ENCODE data around the gene MIAT.

The MIAT gene

DNA sequence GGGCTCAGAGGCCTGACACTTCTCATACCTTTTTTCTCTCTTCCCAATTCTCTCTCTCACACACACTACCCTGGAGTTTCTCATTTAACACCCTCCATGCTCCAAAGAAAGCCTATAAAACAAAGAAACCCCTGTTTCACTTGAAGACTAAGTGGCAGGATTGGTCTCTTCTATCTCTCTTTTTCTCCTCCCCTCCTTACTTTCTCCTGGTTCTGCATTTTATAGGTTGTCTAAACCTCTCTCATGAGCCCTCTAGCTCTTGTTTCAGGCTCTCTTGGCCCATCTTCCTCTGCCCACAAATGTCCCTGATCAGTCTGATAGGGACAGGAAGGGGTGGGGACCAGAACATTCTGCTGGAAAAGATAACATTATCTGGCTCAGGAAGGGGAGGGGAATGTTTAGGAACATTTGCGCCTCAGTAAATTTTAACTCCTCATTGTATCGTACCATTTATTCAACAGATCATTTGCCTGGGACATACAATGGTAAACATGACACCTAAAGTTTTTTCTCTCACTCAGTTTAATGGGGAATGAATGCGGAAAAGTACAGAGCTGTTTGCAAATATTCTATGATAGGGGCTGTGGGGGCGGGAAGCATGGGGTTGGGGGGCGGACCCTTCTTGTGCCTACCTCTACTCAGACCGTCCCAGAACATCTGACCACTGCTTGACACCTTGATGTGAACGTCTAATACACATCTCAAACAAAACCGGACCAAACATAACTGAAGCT lies 24.8 kb upstream of the MIAT start:
- DNase-seq: no peak

GRCh38 chr22:26634189-26634588 lies 23.2 kb upstream of the MIAT start:
- no peak for DNase-seq

DNA sequence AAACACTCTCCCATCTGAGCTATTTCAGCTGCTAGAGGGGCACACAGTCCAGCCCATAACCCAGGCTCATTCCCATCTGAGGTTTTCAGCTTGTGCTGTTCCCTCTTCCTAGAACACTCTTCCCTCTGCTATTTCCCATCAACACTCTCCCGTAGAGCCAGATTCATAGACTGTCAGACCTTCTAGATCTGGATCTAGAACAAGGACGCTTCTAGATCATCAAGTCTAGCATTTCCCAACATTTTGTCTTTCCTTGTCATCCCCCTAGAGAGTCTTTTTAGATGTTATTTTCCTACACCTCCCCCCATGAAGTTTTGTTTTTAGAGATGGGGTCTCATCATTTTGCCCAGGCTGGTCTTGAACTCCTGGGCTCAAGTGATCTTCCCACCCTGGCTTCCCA lies 22.3 kb upstream of the MIAT start:
- DNase-seq: no peak

GRCh38 chr22:26636296-26636695 lies 21.1 kb upstream of the MIAT start:
- DNase-seq: no peak

DNA sequence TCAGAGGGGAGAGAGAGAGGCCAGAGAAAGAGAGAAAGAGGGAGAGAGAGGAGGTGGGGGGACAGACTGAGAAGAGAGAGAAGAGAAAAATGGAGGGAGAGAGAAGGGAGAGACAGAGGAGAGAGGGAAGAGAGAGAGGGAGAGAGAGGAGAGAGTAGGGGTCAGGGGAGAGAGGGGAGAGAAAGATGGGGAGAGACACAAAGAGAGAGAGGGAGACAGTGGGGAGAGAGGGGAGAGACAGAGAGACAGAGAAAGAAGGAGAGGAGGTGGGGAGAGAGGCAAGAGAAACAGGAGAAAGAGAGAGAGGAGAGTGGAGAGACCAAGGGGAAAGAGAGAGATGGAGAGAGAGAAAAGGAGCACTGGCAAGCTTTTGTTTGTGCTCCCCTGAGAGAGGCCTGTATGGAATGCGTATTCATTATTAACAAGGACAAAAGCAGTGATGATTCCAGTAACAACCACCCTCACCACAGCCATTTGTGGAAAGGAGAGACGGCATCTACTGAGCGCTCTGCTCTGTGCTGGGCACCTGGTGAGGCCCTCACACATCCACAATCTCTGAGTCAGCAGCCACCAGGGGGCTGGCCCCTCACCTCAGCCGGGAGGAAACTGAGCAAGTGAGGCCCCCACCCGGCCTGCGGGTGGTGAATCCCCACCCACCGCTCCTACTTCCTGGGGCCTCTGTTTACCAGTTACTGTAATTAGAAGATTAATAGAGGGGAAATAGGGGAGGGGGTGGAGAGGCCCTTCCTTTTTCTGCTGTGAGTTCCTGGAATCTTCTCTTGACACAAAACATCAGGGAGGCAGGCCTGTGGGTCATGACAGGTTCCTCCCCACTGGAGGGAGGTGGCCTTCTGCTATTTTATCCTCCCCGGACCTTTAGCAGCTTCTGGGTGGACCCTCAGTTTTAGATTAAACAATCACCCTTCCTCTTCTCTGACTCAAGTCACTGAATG lies 14.6 kb upstream of the MIAT start:
- peak; percentile 90 for DNase-seq

DNA sequence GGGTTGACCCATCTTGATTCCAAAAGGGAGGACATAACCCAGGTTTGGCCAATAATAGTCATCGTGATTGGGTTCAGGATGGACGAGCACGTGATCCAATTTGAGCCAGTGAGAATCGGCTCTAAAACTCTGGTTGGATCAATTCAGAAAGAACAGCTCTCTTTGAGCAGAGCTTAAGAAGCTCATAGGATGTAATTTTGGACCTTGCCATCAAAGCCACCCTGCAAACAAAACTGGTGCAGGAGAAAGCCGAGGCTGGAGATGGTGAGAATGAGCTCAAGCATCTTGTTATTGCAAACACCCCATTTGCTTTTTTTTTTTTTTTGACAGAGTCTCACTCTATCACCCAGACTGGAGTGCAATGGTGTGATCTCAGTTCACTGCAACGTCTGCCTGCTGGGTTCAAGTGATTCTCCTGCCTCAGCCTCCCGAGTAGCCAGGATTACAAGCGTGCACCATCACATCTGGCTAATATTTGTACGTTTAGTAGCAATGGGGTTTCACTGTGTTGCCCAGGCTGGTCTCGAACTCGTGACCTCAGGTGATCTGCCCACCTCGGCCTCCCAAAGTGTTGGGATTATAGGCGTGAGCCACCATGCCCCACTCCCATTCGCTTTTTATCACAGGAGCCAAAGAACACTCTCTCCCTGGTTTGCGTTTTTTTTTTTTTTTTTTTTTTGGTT lies 13.8 kb upstream of the MIAT start:
- peak; percentile 53 for DNase-seq

DNA sequence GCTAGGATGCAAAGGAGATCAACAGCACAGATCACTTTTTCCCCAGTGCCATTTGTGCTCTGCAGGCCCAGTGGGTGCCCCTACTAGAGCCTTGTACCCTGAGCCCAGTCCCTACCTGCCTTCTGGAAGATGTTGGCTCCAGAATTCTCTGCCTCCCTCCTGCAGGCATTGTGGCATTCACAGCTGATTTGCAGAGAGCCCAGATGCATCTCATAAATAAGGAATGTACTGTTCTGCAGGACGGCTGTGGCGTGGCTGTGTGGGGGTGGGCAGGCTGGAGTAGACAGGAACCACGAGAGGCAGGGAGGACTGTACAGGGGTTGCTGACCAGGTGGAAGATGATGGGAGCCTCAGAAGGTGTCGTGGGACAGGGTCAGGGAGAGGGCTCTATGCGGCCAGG lies 11.2 kb upstream of the MIAT start:
- no peak for DNase-seq

DNA sequence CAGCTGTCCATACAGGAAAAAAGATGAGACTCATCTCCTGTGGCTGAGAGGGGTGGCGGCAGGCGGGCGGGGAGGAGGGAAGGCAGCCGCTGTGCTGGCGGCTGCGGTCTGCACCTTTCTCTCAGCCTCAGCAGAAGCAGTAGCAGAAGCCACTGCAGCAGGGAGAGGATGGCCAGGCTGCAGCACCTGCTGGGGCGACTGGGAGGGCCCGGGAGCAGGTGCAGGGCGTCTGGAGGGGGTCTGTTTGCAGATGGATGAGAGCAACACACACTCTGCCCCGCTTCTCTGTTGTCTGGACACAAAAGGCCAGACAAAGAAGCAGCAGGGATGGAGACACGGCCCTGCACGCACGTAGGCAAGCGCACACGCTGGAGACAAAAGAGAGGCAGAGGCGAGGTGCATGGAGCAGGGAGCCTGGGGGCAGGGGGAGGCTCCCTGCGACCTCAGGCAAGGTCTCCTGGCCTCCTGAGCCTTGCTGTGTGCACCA lies 9.3 kb upstream of the MIAT start:
- peak; percentile 52 for DNase-seq

DNA sequence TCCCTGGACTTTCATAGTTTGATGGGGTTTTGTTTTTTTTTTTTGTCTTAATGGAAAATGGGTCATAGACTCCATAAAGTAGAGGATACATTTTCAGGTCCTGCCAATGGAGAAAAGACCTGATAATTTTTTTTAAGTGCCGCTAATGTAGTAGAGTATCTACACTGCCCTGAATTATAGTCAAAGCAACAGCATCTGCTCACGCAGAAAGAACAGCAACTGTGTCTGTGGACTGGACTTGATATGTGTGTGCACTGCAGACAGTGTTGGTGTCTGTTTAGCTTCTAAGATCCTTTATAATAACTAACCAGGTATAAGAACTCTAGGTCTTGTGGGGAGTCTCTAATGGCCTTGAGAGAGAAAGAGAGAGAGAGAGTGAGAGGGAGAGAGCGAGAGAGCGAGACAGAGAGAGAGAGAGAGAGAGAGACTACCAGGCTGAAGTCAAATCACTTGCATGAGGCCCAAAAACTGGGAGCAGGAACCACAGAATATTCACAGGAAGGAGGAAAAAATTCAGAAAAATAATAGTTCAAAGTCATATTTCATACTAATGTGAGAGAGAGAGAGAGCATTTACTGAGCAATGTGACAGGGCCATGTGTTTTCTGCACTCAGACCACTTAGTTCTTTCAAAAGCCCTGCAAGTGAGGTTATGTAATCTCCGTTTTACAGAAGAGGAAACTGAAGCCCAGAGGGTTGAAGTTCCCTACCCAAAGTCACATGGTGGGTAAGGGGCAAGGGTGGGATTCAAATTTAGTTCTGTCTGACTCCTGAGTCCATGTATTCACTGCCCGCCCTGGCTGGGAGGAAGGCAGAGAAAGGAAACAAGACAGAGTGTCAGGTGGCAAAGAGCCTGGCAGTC lies 8.6 kb upstream of the MIAT start:
- peak; percentile 23 for DNase-seq

DNA sequence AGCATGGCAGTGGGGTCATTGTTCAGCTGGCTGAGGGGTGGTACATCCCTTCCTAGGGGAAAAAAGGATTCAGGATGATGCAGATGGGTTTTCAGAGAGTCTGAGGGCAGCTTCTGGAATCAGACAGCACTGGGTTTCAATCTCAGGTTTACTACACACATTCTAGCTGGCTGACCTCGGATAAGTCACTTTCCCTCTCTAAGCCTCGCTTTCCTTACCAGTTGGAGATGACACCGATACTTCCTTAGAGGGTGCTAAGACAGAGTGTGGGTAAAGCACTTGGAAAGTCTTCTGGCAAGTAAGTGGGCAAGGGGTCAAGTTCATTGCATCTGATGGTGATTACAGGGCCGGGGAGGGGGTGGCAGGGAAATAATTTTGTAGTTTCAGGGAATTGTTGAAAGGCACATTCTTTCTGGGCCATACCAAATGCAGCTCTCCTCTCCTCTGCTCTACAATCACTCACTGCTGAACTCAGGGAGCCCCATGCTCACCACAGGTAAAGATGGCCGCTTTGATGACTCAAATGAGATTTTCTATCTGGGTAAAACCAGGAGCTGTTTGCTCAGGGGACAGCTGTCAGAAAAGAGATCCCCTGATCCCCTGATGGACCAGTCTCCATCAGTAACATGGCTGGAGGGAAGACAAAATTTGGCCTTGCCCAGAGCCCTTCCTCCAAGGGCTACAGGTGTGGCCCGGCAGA lies 6.5 kb upstream of the MIAT start:
- DNase-seq: no peak

- no peak for DNase-seq
Observed at GRCh38 chr22:26651815-26652214, 5.6 kb upstream of the MIAT start.

GRCh38 chr22:26658161-26658560 lies 773 bp downstream of the MIAT start:
- DNase-seq: no peak

GRCh38 chr22:26658671-26659478 lies 1.5 kb downstream of the MIAT start:
- peak; percentile 88 for DNase-seq

DNA sequence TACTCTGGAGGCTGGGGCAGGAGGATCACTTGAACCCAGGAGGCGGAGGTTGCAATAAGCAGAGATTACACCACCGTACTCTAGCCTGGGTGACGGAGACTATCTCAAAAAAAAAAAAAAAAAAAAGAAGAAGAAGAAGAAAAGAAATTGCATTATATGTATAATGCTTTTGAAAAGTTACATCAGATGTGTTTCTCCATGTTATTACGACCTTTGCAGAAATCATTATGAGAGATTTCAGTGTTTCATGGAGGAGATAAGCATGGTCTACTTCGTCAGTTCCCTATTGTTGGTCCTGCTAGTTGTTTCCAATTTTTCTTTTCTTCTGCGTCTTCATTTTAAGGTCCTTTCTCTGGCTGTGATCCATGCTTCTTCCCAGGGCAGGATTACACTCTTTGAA lies 3.0 kb downstream of the MIAT start:
- DNase-seq: no peak

- DNase-seq: no peak
Observed at GRCh38 chr22:26660961-26661578, 3.7 kb downstream of the MIAT start.

DNA sequence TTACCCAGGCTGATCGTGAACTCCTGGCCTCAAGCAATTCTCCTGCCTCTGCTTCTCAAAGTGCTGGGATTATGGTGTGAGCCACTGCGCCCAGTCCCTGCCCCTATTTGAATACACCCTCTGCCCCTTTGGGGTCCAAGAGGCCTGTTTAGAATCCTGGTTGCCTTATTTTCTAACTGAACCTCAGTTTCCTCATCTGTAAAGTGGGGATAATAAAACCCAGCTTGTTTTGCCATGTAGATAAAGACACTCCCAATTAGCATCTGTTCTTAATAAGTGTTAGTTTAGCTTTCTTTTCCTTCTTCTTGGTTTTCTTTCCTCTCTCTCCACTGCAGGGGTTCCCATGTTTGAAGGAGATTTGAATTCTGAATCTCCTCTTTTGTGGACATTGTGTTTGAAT lies 4.8 kb downstream of the MIAT start:
- DNase-seq: no peak

DNA sequence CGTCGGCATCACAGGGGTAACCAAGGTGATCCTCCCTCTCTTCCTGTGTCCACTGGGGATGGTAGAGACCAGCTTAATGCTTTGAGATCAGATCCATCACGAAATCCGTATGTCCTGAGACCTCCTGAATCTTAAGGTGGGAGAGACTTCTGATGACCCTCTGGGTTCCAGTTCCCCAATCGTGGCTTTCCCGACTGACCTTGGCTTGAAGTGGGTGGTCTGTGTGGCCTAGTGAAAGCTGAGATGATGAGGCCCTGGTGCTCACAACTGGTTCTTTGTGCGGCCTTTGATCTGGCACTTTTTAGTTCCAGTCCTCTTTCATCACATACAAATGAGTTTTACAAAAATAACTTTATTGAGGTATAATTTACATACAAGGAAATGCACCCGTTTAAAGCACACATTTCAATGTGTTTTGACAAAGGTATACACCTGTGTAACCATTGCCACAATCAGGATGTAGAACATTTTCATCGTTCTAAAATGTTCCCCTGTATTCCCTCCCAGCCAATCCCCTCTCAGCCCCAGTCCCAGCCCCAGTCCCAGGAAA lies 6.1 kb downstream of the MIAT start:
- DNase-seq: no peak

DNA sequence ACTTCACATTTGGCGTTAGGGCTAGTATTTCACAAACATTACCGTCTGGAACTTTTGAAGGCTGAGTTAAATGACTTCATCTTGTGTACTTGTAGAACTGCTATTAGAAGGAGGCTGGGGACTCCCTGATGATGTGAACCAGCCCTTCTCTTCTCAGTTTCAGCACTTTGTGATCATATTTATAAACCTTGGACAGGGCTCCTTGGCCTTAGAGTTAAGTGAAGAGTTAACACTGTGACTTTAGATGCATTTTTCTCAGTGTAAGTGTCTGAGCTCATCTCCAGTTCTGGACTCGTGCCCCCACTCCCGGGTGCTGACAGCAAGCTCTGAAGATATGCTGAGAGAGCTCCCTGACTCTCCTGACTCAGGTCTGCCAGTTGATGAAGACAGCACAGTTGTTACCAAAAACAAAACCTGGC lies 8.4 kb downstream of the MIAT start:
- DNase-seq: no peak

- DNase-seq: no peak
Observed at GRCh38 chr22:26667140-26667539, 9.8 kb downstream of the MIAT start.

DNA sequence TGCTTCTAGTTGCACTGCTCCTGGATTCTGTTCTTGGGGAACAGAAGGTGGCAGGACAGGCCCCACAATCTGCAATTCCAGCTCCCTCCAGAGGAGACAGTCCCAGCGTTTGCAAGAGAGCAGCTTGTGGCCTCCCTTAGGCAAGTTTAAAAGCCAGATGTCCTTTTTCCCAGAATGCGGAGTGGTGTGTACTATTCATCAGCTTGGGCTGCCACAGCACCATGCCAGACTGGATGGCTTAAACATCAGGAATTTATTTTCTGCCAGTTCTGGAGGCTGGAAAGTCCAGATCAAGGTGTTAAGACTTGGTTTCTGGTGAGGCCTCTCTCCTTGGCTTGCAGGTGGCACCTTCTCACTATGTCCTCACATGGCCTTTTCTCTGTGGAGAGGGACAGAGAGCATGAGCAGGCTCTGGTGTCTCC lies 11.7 kb downstream of the MIAT start:
- DNase-seq: no peak
